GM21526 (cell line): ENCODE results near the gene BSPRY.
A peak's percentile ranks its signal among the peaks of the same experiment; 100 is the strongest.

ENCODE experiments used
- ATAC-seq: cut with Tn5 transposase; IDR thresholded peaks from one replicate; pipeline ENCODE4 v1.9.1; 2021; ENCODE audit warnings: moderate library complexity; ENCODE audit not compliant: unreplicated experiment, low FRiP score

The BSPRY gene

DNA sequence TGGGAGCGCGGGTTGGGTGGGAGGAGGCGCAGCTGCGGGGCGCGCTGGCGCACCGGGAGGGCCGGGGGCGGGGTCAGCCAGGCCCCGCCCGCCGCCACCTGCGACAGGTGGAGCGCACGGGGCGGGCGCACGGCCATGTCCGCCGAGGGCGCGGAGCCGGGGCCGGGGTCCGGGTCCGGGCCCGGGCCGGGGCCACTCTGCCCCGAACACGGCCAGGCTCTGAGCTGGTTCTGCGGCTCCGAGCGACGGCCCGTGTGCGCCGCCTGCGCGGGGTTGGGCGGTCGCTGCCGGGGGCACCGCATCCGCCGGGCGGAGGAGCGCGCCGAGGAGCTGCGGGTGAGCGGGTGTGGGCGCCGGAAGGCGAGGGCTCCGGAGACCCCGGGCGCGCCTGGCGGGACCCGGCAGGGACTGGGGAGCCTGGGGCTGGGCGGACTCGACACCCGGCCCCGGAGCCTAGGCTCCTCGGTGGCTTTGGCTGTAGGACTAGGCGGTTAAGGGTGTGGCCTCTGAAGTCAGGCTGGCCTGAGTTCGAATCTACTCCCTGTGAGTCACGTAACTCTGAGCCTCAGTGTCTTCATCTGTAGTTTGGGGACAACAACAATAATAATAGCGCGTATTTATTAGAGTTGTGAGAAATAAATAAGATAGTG is at the start of gene BSPRY:
BSPRY (plus strand) TSS at position 97 of the 650 bp plus-strand sequence; CDS start at position 136, 39 bp downstream.
- ATAC-seq, result peak; percentile 45

DNA sequence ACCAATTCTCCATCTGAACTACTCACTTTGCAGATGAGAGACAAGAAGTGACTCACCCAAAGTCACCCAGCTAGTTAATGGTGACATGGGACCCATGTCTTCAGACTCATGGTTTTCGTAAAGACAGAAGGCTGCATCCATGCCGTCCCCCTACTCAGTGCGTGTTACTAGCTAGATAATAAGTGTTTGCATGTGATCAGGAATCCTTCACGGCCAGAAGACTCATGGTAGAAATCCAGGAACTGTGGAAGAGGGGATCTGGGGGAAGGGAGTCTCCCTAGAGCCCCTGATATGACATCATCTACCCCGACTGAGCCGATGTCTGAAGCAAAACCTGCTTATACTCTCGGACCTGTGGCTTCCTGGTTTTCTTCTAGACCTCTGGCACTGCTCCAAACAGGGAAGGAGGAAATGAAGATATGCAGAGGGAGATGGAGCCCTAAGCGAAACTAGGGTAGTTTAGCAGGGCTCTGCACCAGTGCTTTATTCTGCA is 49.5 kb upstream of the BSPRY start:
- no peak for ATAC-seq

DNA sequence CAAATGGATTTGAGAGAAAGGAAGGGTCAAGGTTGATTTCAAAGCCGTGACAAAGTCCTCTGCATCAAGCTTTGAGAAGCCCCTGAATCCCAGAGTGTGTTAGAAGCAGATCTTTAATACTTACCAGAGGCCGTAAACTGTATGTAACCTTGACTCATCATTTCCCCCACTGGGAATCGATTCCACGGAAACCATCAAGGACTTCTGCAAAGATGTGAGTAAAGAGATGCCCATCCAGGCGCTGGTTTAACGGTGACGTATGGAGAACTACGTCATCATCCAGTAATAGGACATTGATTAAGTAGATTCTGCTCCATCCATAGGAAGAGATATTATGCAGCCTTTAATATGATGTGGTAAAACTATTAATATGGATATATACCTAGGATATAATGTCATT is 47.8 kb upstream of the BSPRY start:
- ATAC-seq, result no peak

DNA sequence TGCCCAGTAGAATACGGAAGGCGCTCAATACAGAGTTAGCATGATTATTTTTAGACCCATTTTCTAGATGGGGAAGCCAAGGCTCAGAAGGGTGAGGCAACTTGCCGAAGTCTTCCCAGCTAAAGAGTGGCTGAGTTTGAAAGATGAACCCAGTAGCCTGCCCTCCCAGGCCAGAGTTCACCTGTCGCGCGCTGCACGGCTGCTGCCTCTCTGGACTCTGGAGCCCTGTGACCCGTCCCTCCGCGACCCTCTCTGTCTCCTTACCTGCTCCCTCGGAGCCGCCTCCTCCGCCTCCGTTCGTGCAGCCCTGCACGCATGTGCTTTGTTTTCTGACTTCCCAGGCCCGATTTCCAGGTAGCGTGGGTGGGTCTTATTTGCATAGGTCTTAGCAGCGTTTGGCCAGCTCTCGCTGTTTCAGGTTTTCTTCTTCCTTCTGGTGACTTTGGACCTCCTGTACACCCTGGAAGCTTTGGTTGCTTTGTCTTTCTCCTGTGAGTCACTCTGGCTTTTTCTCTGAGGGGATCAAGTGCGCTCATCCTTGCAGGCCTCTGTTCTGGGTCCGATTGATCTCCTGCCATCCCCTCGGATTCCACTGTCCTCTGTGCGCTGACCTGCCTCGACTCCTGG is 46.4 kb upstream of the BSPRY start, which contains the start of gene RNF183:
RNF183 (minus strand) TSS at position 585 of the 627 bp plus-strand sequence. CDS start 5,192 bp downstream, outside the sequence.
- no peak for ATAC-seq

DNA sequence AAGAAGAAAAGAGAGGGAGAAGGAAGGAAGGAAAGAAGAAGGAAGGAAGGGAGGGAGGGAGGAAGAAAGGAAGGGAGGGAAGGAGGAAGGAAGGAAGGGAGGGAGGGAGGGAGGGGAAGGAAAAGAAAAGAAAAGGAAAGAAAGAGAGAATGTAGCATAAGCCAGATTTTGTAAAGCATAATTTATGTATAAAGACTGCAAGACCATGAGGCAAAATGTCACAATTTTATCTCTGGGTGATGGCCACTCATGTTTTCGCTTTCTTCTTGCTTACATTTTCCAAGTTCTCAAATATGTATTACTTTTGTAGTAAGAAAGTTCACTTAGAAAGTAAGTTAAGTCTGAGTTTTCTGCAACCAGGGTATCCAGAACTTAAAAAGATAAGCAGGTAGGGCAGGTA is 42.8 kb upstream of the BSPRY start:
- no peak for ATAC-seq

DNA sequence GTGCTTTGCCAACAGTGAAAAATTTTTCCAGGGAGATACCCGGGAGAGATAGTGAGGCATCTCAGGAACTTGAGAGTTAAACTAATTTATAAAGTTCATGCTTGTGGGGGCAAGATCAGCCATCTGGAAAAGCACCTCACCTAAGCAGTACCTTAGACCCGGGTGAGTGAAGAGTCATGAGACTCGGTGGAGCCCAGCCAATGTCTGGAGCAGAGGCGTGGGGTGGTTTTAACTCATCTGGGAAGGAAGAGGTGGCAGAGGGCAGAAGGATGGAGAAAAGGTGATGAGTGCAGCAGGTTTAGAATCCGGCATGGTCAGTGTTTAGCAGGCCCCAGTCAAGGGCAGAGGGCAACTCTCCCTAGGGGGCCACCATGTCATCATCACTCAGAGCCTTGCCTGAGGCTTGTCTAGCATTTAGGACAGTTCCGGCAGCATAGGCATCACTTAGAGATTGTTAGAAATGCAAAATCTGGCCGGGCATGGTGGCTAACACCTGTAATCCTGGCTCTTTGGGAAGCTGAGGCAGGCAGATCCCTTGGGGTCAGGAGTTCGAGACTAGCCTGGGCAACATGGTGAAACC is 41.9 kb upstream of the BSPRY start:
- ATAC-seq, result no peak

DNA sequence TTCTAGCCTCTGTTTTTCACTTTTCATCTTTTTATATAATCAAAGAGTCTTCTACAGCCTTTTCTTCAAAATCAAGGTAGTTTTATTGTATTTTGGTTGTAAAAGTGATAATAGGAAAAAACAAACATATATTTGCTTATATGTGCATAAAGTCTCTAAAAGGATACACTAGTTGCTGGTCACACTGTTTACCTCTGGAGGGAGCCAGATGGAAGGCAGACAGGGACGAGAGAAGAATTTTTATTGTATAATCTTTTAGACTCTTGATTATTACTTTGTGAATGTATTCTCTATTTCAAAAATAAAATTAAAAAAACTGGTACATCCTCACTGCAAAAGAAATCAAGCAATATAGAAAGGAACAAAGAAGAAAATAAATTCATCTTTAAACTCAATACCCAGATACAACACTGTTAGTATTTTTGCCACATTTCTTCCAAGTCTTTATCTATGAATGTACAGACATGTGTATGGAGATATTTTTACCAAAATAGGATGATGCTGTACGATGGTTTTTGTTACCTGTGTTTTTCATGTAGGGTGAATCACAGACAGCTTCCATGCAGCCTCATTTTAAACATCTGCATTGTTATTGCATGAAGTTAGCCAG is 40.0 kb upstream of the BSPRY start:
- no peak for ATAC-seq

DNA sequence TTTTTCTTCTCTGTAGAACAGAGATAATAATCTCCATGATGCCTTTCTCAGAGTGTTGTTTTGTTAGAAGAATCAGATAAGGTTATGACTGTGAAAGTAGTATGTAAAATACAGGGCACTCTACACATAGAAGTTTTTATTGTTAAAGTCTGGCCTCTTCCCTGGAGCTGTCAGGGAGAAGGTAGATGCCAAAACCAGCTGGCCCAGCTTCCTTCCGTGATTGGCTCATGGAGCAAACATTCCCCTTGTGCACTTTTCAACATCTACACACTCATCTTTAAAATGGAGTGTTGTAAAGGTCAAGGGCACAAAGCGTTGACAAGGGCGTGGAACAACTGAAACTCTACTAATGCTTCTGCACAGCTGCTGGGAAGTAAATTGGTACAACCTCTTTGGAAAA is 38.8 kb upstream of the BSPRY start:
- ATAC-seq, result no peak

DNA sequence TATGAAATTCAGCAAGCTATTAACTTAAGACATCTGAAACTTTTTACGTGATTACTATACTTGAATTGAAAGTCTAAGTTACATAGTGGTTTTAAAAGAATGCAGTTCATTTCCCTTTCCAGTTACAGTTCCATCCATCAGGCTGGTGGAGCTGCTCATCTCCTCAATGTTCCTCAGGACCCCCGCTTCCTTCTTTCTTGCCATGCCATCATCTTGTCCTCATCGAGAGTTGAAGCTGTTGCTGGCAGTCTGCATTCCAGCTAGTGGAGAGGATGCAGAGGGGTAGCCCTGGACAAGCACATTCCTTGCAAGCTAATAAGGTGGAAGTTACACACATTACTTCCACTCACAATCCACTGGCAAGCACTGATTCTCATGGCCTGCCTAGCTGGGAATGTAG is 37.4 kb upstream of the BSPRY start:
- ATAC-seq, result no peak

DNA sequence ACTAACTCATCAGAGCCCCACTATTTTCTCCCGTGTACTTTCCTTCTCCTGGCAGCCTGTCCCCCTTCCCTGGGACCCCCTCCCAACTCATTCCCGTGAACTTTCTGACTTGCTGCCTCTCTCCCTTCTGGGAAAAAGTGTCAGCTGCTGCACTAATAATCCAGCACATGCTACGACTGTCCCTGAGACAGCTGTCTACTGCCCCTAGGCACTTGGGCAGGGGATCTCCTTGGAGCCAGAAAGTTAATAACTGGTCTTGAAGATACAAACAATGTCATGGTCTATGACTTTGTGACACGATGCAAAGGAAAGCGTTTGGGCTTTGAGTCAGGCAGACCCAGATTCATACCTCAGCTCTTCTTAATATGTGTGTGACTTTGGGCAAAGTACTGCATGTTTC is 36.1 kb upstream of the BSPRY start:
- no peak for ATAC-seq

DNA sequence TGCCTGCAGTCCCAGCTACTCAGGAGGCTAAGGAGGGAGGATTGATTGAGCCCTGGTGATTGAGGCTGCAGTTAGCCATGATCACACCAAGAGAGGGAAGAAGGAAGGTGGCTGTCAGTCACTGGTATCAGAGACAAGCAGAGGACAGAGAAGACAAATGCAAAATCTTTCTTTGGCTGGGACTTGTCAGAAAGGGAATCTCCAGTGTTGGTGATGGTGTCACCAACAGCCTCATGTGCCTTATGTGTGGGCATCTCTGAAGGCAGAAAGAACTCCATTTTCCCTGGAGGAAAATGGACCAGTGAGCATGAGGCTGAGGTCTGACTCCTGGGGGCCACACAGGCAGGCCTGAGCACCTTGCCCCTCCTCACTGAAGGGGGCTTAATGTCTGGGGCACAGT is 34.1 kb upstream of the BSPRY start:
- ATAC-seq, result no peak

DNA sequence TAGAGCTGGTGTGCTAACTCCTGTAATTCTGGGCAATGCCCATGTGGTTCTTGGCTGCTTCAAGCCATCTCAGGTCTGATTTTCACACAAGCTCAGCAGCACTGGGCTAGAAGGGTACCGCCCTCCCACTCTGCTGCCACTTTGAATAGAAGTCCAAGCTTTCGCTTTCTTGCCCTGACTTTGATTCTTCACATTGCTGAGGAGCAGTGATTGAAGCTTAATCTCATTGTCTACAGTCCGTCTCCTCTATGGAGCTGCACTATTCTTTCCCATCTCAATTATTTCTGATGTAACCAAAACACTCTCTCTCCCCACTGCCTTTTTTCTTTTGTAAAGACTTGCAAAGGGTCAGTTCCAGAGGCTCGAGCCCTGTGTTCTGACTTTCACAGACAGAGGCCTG is 33.3 kb upstream of the BSPRY start:
- no peak for ATAC-seq

DNA sequence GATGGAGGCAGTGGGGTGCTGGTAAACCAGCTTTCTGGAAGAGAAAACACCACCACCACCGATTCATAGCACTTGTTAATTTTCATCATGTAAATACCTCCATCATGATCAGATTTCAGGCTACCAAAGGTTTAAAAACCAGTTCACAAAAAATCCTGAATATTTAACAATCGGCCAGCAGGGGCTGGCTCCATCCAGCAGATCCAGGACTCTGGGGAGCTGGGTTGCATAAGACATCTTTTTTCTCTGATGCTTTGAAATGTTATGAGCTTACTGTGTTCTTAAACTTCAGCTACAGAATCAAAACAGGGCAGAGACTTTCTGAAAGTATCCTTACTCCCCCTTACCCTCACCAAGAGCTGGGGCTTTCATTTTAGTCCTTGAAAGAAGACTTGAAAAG is 31.6 kb upstream of the BSPRY start:
- no peak for ATAC-seq

DNA sequence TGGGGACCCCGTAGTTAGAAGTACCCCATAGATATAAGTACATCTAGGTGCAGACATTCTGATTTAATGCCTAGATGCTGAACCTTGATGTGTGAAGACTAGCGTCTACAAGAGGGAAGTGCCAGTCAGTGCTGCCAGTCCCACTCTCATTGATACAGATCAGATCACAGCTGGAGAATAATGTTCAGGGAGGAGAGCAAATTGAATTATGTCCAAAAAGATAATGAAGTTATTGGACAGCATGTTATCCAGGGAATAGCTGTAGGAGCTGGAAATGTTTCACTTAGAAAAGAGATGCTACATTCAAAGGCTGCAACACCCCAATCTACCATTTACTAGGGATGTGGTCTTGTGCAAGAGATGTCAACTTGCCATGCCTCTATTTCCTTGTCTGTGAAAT is 30.3 kb upstream of the BSPRY start:
- ATAC-seq, result no peak

DNA sequence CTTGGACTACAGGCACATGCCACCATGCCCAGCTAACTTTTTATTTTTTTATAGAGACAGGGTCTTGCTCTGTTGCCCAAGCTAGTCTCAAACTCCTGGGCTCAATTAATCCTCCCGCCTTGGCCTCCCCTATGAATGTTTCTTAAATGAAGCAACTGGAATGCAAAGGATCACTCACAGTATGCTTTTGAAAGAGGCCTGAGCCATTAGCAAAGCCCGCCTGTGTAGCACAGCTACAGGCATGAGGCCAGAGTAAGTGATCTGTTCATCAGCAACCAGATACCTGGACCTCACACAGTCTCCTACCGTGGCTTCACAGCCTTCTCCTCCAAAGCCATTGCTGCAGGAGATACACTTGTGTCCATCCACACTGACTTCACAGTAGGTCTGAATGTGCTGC is 29.3 kb upstream of the BSPRY start:
- no peak for ATAC-seq

DNA sequence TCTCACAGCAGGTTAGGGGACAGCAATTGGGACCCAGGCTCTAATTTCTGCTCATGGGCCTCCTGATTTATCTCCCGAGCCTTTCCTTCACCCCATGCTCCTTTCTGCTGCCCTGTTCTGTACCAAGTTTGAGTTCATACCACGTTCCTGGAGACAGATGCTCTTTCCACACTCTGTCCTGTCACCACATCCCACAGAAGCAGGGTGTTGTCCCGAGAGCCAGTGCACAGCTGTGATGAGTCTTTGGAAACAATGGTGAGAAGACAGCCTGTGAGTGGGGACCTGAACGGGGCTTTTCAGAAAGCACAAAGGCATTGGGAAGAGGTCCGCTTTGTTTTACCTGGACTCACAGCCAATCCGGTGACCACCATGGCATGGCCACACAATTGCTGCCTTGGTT is 26.7 kb upstream of the BSPRY start:
- no peak for ATAC-seq

DNA sequence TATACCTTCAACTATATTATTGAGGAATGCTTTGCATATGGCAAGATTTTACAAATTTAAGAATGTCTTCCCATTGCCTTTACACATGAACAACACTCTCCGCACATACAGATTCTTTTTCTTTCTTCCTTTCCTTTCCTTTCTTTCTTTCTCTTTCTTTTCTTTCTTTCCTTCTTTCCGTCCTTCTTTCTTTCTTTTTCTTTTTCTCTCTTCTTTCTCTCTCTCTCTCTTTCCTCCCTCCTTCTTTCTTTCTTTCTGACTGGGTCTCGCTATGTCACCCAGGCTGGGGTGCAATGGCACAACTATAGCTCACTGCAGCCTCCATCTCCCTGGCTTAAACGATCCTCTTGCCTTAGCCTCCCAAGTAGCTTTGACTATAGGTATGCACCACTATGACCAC is 23.1 kb upstream of the BSPRY start:
- ATAC-seq, result no peak

DNA sequence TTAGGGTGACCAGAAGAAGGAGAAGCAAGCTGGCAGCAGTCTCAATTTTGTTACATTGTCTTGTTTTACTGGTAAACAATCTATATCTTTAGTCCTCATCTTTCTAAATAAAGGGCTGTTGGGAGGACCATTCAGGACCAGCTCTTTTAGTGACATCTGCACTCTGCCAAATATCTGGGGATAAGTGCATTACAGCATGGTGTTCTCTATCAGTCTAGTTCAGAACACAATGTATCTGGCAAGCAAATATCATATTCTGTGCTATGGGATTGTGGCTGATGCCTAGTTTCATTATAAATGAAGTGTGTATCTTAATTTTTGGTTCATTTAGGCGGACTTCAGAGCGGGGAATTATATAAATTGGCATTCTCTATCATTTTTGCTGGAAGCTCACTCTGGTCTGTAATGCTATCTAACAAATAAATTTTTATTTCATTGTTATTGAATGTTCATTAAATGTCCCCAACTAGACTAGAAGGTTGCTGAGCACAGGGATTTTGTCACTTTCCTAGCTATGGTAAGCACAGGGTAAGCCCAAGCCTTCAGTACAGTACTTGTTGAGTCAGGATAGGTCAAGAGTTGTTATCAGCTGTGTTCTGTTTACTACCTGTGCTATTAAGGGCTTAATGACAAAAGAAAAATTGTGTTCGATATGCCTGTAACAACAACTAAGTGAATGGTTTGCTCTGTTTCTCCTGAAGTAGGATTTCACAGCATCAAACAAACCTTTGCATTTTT is 21.1 kb upstream of the BSPRY start:
- no peak for ATAC-seq

DNA sequence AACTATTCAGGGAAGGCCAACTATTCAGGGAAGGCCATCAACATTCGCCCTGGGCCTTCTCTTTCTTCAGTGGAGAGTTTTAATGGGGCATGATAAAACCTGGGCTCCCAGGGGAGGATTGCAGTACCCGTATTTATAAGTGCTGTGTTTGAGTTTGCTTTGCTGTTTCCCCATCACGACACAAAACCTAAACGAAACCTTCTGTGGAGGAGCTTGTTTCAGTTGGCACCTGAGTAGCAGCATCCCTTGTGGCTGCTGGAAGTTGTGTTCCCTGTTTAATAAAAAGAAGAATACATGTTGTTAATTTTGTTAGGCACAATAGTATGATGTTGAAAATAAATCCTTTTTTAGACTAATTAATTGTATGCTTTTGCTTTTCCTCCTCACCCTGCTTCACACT is 17.6 kb upstream of the BSPRY start:
- ATAC-seq, result no peak

DNA sequence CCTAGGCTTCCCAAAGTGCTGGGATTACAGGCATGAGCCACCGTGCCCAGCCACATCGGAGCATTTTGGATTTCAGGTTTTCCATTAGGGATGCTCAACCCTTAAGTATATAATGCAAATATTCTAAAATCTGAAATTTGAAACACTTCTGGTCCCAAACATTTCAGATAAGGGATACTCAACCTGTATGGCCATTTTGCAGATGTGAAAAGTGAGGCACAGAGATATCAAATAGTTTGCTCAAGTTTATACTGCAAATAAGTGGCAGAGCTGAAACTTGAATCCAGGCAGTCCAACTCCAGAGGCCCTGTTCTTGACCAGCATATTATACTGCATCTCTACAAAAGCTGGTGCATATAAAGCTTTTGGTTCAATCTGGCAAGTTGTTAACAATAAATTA is 11.6 kb upstream of the BSPRY start:
- no peak for ATAC-seq
